Measurements from ENCODE around the gene TPRX1. TPM values are rescaled to one million over a fixed set of nuclear protein-coding genes. Genes with fewer than 3 reads are reported as not detected.
A peak's percentile ranks its signal among the peaks of the same experiment; 100 is the strongest.
"Not testable (repeated sequence)": the region's sequence is repeated elsewhere in the genome, so short reads cannot be mapped to it uniquely, and the experiment has no call there.

The TPRX1 gene
- total RNA-seq, result not detected in 2 replicates

GRCh38 chr19:47804451-47804850 lies at the start of gene TPRX1:
Gene TPRX1, minus strand, starts transcription at chr19:47804551. Its CDS starts 12 bp downstream, at chr19:47804539.
- not testable (repeated sequence) for H3K27me3 ChIP-seq (ENCODE audit: insufficient read depth, low read length)

GRCh38 chr19:47853003-47853402 lies 48.7 kb upstream of the TPRX1 start:
- Histone ChIP-seq H3K4me3 (ENCODE audit: insufficient read depth, low read length) (no peak overlapping the region), H3K27me3 (ENCODE audit: insufficient read depth, low read length) (peaks cover 35% of the 10 kb centered on the region), H2AFZ (ENCODE audit: low read length) (no peak overlapping the region), H3K27ac (ENCODE audit: low read depth, low read length) (no peak overlapping the region), H3K79me2 (ENCODE audit: insufficient read depth, low read length) (no peaks in the 10 kb centered on the region), H4K20me1 (ENCODE audit: insufficient read depth, low read length) (no peaks in the 10 kb centered on the region), H3K9me3 (ENCODE audit: low read depth, low read length) (no peaks in the 10 kb centered on the region), H3K4me1 (ENCODE audit: insufficient read depth, low read length) (no peaks in the 10 kb centered on the region), H3K36me3 (ENCODE audit: insufficient read depth, low read length) (no peaks in the 10 kb centered on the region), H3K4me2 (ENCODE audit: insufficient read depth, low read length) (no peak overlapping the region)
- DNase-seq (ENCODE audit: insufficient read length, low spot score, missing footprints), result no peak
- no peak for TF ChIP-seq CTCF (IDR thresholded peaks at IDR 0.05; ENCODE audit: extremely low read depth, low read depth, low read length)

More at GRCh38 chr19:47804451-47804850, at the start of gene TPRX1:
- not testable (repeated sequence) for H2AFZ ChIP-seq (ENCODE audit: low read length); H3K36me3 ChIP-seq (ENCODE audit: insufficient read depth, low read length); H3K4me1 ChIP-seq (ENCODE audit: insufficient read depth, low read length); H3K9me3 ChIP-seq (ENCODE audit: low read depth, low read length); H3K4me2 ChIP-seq (ENCODE audit: insufficient read depth, low read length); H3K79me2 ChIP-seq (ENCODE audit: insufficient read depth, low read length); H3K4me3 ChIP-seq (ENCODE audit: insufficient read depth, low read length); H3K27ac ChIP-seq (ENCODE audit: low read depth, low read length); H4K20me1 ChIP-seq (ENCODE audit: insufficient read depth, low read length)
- peak; percentile 19 for DNase-seq (ENCODE audit: insufficient read length, low spot score, missing footprints)

- Histone ChIP-seq H3K79me2 (ENCODE audit: insufficient read depth, low read length) (no peaks in the 10 kb centered on the region), H3K27me3 (ENCODE audit: insufficient read depth, low read length) (peaks cover 20% of the 10 kb centered on the region), H3K9me3 (ENCODE audit: low read depth, low read length) (no peaks in the 10 kb centered on the region), H3K36me3 (ENCODE audit: insufficient read depth, low read length) (no peaks in the 10 kb centered on the region), H3K4me3 (ENCODE audit: insufficient read depth, low read length) (no peak overlapping the region), H4K20me1 (ENCODE audit: insufficient read depth, low read length) (no peaks in the 10 kb centered on the region), H3K4me2 (ENCODE audit: insufficient read depth, low read length) (no peak overlapping the region), H3K4me1 (ENCODE audit: insufficient read depth, low read length) (no peaks in the 10 kb centered on the region), H2AFZ (ENCODE audit: low read length) (no peak overlapping the region), H3K27ac (ENCODE audit: low read depth, low read length) (no peak overlapping the region)
- peak; percentile 54 for TF ChIP-seq CTCF (IDR thresholded peaks at IDR 0.05; ENCODE audit: extremely low read depth, low read depth, low read length)
- DNase-seq (ENCODE audit: insufficient read length, low spot score, missing footprints), result no peak
These were observed 44.6 kb upstream of the TPRX1 start for GRCh38 chr19:47848823-47849473.

GRCh38 chr19:47848425-47848822 lies 44.1 kb upstream of the TPRX1 start:
- Histone ChIP-seq H3K4me3 (ENCODE audit: insufficient read depth, low read length) (no peak overlapping the region), H3K27ac (ENCODE audit: low read depth, low read length) (no peak overlapping the region), H3K27me3 (ENCODE audit: insufficient read depth, low read length) (peaks cover 20% of the 10 kb centered on the region), H3K9me3 (ENCODE audit: low read depth, low read length) (no peaks in the 10 kb centered on the region), H2AFZ (ENCODE audit: low read length) (no peak overlapping the region), H3K4me1 (ENCODE audit: insufficient read depth, low read length) (no peaks in the 10 kb centered on the region), H3K4me2 (ENCODE audit: insufficient read depth, low read length) (no peak overlapping the region), H3K36me3 (ENCODE audit: insufficient read depth, low read length) (no peaks in the 10 kb centered on the region), H4K20me1 (ENCODE audit: insufficient read depth, low read length) (no peaks in the 10 kb centered on the region), H3K79me2 (ENCODE audit: insufficient read depth, low read length) (no peaks in the 10 kb centered on the region)
- no peak for DNase-seq (ENCODE audit: insufficient read length, low spot score, missing footprints)
- TF ChIP-seq CTCF (IDR thresholded peaks at IDR 0.05; ENCODE audit: extremely low read depth, low read depth, low read length), result no peak

Measured in osteoblast (primary cell).